Lower lobe of right lung (tissue), 2 donors: ENCODE results near the gene DDTL. TPM values are rescaled to one million over a fixed set of nuclear protein-coding genes. Genes with fewer than 3 reads are reported as not detected.
"Not testable (repeated sequence)": the region's sequence is repeated elsewhere in the genome, so short reads cannot be mapped to it uniquely, and the experiment has no call there.

Experiments used
- ATAC-seq, 2 donors: fragments of 200-7000 bp; cut with Tn5 transposase; one replicate each; pipeline ENCODE4 v1.9.1; 2020 to 2022; ENCODE audit warnings: mild to moderate bottlenecking in 2 of 2, moderate library complexity in 2 of 2
- DNase-seq: peaks from one replicate; pipeline ENCODE4 v3.0.0-alpha.2; 2020
- H3K27ac ChIP-seq: fragments of 200-600 bp; one replicate; pipeline ENCODE4 v1.8.0; 2022
- H3K27me3 ChIP-seq: fragments of 200-600 bp; one replicate; pipeline ENCODE4 v1.8.0; 2022; ENCODE audit warnings: low read depth
- H3K36me3 ChIP-seq: fragments of 200-600 bp; one replicate; pipeline ENCODE4 v1.8.0; 2022; ENCODE audit warnings: mild to moderate bottlenecking
- H3K4me1 ChIP-seq: fragments of 200-600 bp; one replicate; pipeline ENCODE4 v1.8.0; 2022
- H3K4me3 ChIP-seq: fragments of 200-600 bp; one replicate; pipeline ENCODE4 v1.8.0; 2022; ENCODE audit warnings: mild to moderate bottlenecking
- H3K9me3 ChIP-seq: fragments of 200-600 bp; one replicate; pipeline ENCODE4 v1.8.0; 2022
- intact Hi-C: fragments of 100-400 bp; cut with DNase I; formaldehyde crosslinking; loops from one replicate; pipeline ENCODE4 v1.11.0; 2022
- long read RNA-seq: library from polyadenylated mRNA; unstranded; transcript quantifications from one replicate; pipeline ENCODE4 v2.0.0, GENCODE V29; 2021
- total RNA-seq: library from RNA; stranded (reverse); fragmentation: NEBNext Ultra II Directional; extraction: Animal tissue kit (Norgen Biotek cat#: 25700); gene quantifications from one replicate; pipeline ENCODE4 v1.2.1, GENCODE V29; 2021
- TF ChIP-seq, protein P1 (sequence below): fragments of 200-600 bp; IDR thresholded peaks from one replicate; pipeline ENCODE4 v1.8.0; 2022; ENCODE audit warnings: antibody characterized with exemption, mild to moderate bottlenecking
- donor health status: DM: no; HTN: yes; CAD: no; lungs with severe emphysema.

The DDTL gene
- total RNA-seq = 2.9 TPM
- long read RNA-seq = 0 reads

GRCh38 chr22:23966568-23966967 is at the start of gene DDTL:
Gene DDTL (plus strand): TSS chr22:23966888. CDS start chr22:23966915, 27 bp downstream.
- H3K4me1 ChIP-seq, intact Hi-C loops, H3K9me3 ChIP-seq, H3K27ac ChIP-seq, H3K4me3 ChIP-seq, DNase-seq, H3K27me3 ChIP-seq: not testable (repeated sequence)
- peaks cover 25% of the 10 kb centered on the region for H3K36me3 ChIP-seq
- ATAC-seq = peak; percentile 97 to 99

DNA sequence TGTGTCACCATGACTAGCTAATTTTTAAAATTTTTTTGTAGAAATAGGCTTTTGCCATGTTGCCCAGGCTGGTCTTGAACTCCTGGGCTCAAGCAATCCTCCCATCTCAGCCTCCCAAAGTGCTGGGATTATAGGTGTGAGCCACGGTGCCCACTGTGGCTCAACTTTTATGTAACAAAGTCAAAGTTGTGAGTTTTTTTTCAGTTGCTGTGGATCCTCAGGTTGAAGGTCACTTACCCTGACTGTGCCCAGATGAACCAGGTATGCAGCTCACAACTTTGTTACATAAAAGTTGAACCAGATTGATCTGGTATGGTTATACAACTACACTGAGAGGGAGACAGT is 46.4 kb upstream of the DDTL start:
- not testable (repeated sequence) for DNase-seq, ATAC-seq, H3K27me3 ChIP-seq, H3K36me3 ChIP-seq, H3K27ac ChIP-seq, H3K4me3 ChIP-seq, H3K9me3 ChIP-seq, H3K4me1 ChIP-seq
- intact Hi-C loops = loop anchor here (10.0 kb wide), 1 partner anchor 55 kb away; the partner anchor contains the start of gene DDT

GRCh38 chr22:23921586-23922201 is 45.0 kb upstream of the DDTL start:
- not testable (repeated sequence) for H3K27ac ChIP-seq, H3K4me1 ChIP-seq, H3K9me3 ChIP-seq, H3K27me3 ChIP-seq, DNase-seq, ATAC-seq, H3K4me3 ChIP-seq
- peaks cover 15% of the 10 kb centered on the region for H3K36me3 ChIP-seq
- intact Hi-C loops = loop anchor here (10.0 kb wide), 1 partner anchor 53 kb away; the partner anchor contains the start of gene DDT

GRCh38 chr22:23922921-23923320 is 43.8 kb upstream of the DDTL start:
- intact Hi-C loops = loop anchor here (10.0 kb wide), 1 partner anchor 52 kb away; the partner anchor contains the start of gene DDT
- H3K27me3 ChIP-seq = no peaks in the 10 kb centered on the region
- TF ChIP-seq, protein P1, sequence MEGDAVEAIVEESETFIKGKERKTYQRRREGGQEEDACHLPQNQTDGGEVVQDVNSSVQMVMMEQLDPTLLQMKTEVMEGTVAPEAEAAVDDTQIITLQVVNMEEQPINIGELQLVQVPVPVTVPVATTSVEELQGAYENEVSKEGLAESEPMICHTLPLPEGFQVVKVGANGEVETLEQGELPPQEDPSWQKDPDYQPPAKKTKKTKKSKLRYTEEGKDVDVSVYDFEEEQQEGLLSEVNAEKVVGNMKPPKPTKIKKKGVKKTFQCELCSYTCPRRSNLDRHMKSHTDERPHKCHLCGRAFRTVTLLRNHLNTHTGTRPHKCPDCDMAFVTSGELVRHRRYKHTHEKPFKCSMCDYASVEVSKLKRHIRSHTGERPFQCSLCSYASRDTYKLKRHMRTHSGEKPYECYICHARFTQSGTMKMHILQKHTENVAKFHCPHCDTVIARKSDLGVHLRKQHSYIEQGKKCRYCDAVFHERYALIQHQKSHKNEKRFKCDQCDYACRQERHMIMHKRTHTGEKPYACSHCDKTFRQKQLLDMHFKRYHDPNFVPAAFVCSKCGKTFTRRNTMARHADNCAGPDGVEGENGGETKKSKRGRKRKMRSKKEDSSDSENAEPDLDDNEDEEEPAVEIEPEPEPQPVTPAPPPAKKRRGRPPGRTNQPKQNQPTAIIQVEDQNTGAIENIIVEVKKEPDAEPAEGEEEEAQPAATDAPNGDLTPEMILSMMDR = no peak

DNA sequence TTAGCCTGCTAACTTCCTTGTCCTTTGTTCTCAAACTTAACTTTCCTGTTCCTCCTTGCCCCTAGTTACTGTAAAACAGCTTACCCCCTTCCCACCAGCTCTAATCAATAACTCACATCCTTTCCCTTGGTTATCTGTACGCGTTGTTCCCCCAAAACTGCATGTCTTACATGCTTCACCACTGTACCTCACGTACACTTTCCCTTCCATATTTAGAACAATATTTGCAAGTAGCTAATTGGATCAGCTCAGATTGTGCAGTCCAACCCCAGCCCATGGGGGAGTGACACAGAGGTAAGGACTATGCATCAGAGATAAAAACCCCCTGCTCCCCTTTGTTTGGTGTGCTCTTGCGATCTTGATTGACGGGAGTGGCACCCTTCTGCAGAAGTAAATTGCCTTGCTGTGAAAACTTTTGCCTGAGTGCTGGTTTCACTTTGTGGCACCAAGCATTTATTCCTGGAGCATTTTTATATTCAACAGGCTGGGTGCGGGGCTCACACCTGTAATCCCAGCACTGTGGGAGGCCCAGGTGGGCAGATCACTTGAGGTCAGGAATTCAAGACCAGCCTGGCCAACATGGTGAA is 41.6 kb upstream of the DDTL start:
- no peak overlapping the region for H3K27ac ChIP-seq
- no peak for ATAC-seq
- no peak overlapping the region for H3K4me3 ChIP-seq
- H3K9me3 ChIP-seq = no peaks in the 10 kb centered on the region
- H3K36me3 ChIP-seq = peaks cover 23% of the 10 kb centered on the region
- intact Hi-C loops = loop anchor here (10.0 kb wide), 1 partner anchor 50 kb away; the partner anchor contains the start of gene DDT
- no peaks in the 10 kb centered on the region for H3K27me3 ChIP-seq
- H3K4me1 ChIP-seq = no peaks in the 10 kb centered on the region
- DNase-seq = no peak
- TF ChIP-seq, protein P1 = no peak

More at GRCh38 chr22:23922921-23923320, 43.8 kb upstream of the DDTL start:
- no peaks in the 10 kb centered on the region for H3K9me3 ChIP-seq
- no peak for ATAC-seq
- no peak overlapping the region for H3K27ac ChIP-seq
- peaks cover 15% of the 10 kb centered on the region for H3K36me3 ChIP-seq
- no peaks in the 10 kb centered on the region for H3K4me1 ChIP-seq
- H3K4me3 ChIP-seq = no peak overlapping the region
- DNase-seq = no peak

GRCh38 chr22:23926561-23926960 is 40.1 kb upstream of the DDTL start:
- H3K27ac ChIP-seq = no peak overlapping the region
- DNase-seq (no peak), ATAC-seq (no peak)
- H3K4me3 ChIP-seq = no peak overlapping the region
- no peaks in the 10 kb centered on the region for H3K27me3 ChIP-seq
- H3K9me3 ChIP-seq = no peaks in the 10 kb centered on the region
- intact Hi-C loops = loop anchor here (10.0 kb wide), 1 partner anchor 48 kb away; the partner anchor contains the start of gene DDT
- TF ChIP-seq, protein P1 = no peak
- peaks cover 23% of the 10 kb centered on the region for H3K36me3 ChIP-seq
- H3K4me1 ChIP-seq = no peaks in the 10 kb centered on the region
